H1 (cell line): Measurements from ENCODE around the gene RPS6KB2. TPM values are rescaled to one million over a fixed set of nuclear protein-coding genes. Genes with fewer than 3 reads are reported as not detected.

Source experiments
- CTCF ChIA-PET: fragments of 300-600 bp; sonication (Branson Sonifier 250); formaldehyde crosslinking; loops from one replicate; lab custom pipeline; 2021; ENCODE audit not compliant: partially characterized antibody; lab: Charles Lee
- POLR2A ChIA-PET: fragments of 300-600 bp; sonication (Branson Sonifier 250); formaldehyde crosslinking; loops from one replicate; lab custom pipeline; 2021; ENCODE audit warnings: inconsistent platforms; ENCODE audit not compliant: partially characterized antibody; lab: Charles Lee
- DNase-seq, 2 experiments: peaks; one replicate each; pipeline versions ENCODE4 v3.0.0 to v3.0.0-alpha.2; 2010 to 2022; ENCODE audit warnings: low spot score in 2 of 2, low read depth in 1 of 2, mixed read lengths in 1 of 2
- FAIRE-seq: peaks from 2 replicates; lab custom pipeline; 2011; peaks lifted over from hg19 to GRCh38; lab: Jason Lieb, UNC
- H2AFZ ChIP-seq: 2 replicates; pipeline ENCODE4 v1.8.1; 2012; ENCODE audit warnings: low read length, inconsistent platforms
- H2AK5ac ChIP-seq: 2 replicates; pipeline ENCODE4 v1.6.1; 2013; ENCODE audit warnings: low read depth, low read length
- H2BK120ac ChIP-seq: replicated peaks from 2 replicates; pipeline ENCODE3; 2013; ENCODE audit warnings: low read depth, low read length, inconsistent platforms
- H2BK12ac ChIP-seq: 2 replicates; pipeline ENCODE4 v1.6.1; 2013; ENCODE audit warnings: low read depth, low read length
- H2BK15ac ChIP-seq: 2 replicates; pipeline ENCODE4 v1.6.1; 2013; ENCODE audit warnings: low read length
- H2BK20ac ChIP-seq: 2 replicates; pipeline ENCODE4 v1.6.1; 2013; ENCODE audit warnings: low read length
- H2BK5ac ChIP-seq: 2 replicates; pipeline ENCODE4 v1.6.1; 2013; ENCODE audit warnings: low read depth, low read length
- H3K14ac ChIP-seq: 2 replicates; pipeline ENCODE4 v1.6.1; 2013; ENCODE audit warnings: inconsistent platforms; ENCODE audit not compliant: insufficient read length
- H3K18ac ChIP-seq: 2 replicates; pipeline ENCODE4 v1.6.1; 2013; ENCODE audit warnings: low read length; ENCODE audit errors: extremely low read depth
- H3K23ac ChIP-seq: 2 replicates; pipeline ENCODE4 v1.6.1; 2013; ENCODE audit warnings: inconsistent platforms; ENCODE audit not compliant: insufficient read length
- H3K23me2 ChIP-seq: 2 replicates; pipeline ENCODE4 v1.6.1; 2013; ENCODE audit warnings: low read depth, low read length
- H3K27ac ChIP-seq: 2 replicates; pipeline ENCODE4 v1.6.1; 2011; ENCODE audit warnings: low read depth, low read length, inconsistent platforms
- H3K27me3 ChIP-seq, 4 experiments: replicated peaks in 1 of 4; 1 replicate in 1 of 4; 2 replicates in 3 of 4; pipeline versions ENCODE4 v1.6.1 to v1.8.1; 2011 to 2013; ENCODE audit warnings: low read length in 3 of 4, mild to moderate bottlenecking in 3 of 4, inconsistent platforms in 2 of 4, mixed read lengths in 2 of 4, moderate library complexity in 1 of 4; ENCODE audit not compliant: control insufficient read depth in 3 of 4, insufficient read depth in 3 of 4; ENCODE audit errors: extremely low read depth in 1 of 4
- H3K36me3 ChIP-seq, 4 experiments: 2 replicates each; pipeline versions ENCODE4 v1.6.1 to v1.8.1; 2011 to 2013; ENCODE audit warnings: mild to moderate bottlenecking in 4 of 4, low read length in 3 of 4, moderate library complexity in 2 of 4, control low read depth in 1 of 4, inconsistent platforms in 1 of 4; ENCODE audit not compliant: insufficient read depth in 4 of 4, control insufficient read depth in 2 of 4
- H3K4ac ChIP-seq: replicated peaks from 2 replicates; pipeline ENCODE3; 2013; ENCODE audit warnings: low read length, low read depth, mixed read lengths, inconsistent platforms; ENCODE audit not compliant: insufficient read length
- H3K4me1 ChIP-seq, 4 experiments: replicated peaks in 1 of 4; 1 replicate in 1 of 4; 2 replicates in 3 of 4; pipeline versions ENCODE4 v1.6.1 to v1.8.1; 2011 to 2013; ENCODE audit warnings: low read length in 3 of 4, inconsistent platforms in 2 of 4, mixed read lengths in 1 of 4; ENCODE audit not compliant: insufficient read depth in 4 of 4, control insufficient read depth in 3 of 4
- H3K4me2 ChIP-seq, 2 experiments: 2 replicates each; pipeline versions ENCODE4 v1.6.1 to v1.8.1; 2011 to 2013; ENCODE audit warnings: low read depth in 2 of 2, low read length in 2 of 2, control low read depth in 1 of 2, inconsistent platforms in 1 of 2, mild to moderate bottlenecking in 1 of 2; ENCODE audit not compliant: insufficient read depth in 1 of 2
- H3K4me3 ChIP-seq, 4 experiments: fragments of 200-600, 300-600 bp in 1 of 4; sonication (generic), shearing (Covaris generic), sonication (Bioruptor Twin) in 1 of 4; 2 replicates each; pipeline versions ENCODE4 v1.5.1 to v1.8.1; 2011 to 2016; ENCODE audit warnings: low read length in 4 of 4, low read depth in 3 of 4, control low read depth in 2 of 4, inconsistent platforms in 2 of 4, mild to moderate bottlenecking in 2 of 4, mixed read lengths in 1 of 4, moderate library complexity in 1 of 4; ENCODE audit not compliant: insufficient read depth in 2 of 4; ENCODE audit errors: extremely low read depth in 1 of 4
- H3K56ac ChIP-seq: replicated peaks from 2 replicates; pipeline ENCODE3; 2013; ENCODE audit warnings: low read depth, mild to moderate bottlenecking, mixed read lengths, low read length, inconsistent platforms; ENCODE audit not compliant: insufficient read length
- H3K79me1 ChIP-seq: 2 replicates; pipeline ENCODE4 v1.6.1; 2013; ENCODE audit warnings: low read depth, low read length, control low read depth
- H3K79me2 ChIP-seq, 2 experiments: 2 replicates each; pipeline versions ENCODE4 v1.6.1 to v1.8.1; 2012 to 2013; ENCODE audit warnings: low read length in 2 of 2, mild to moderate bottlenecking in 2 of 2, inconsistent platforms in 1 of 2; ENCODE audit not compliant: insufficient read depth in 2 of 2, control insufficient read depth in 1 of 2
- H3K9ac ChIP-seq, 4 experiments: replicated peaks in 1 of 4; 1 replicate in 1 of 4; 2 replicates in 3 of 4; pipeline versions ENCODE4 v1.6.1 to v1.8.1; 2011 to 2013; ENCODE audit warnings: low read depth in 3 of 4, low read length in 3 of 4, control low read depth in 2 of 4, mild to moderate bottlenecking in 2 of 4, moderate library complexity in 2 of 4, inconsistent platforms in 1 of 4; ENCODE audit errors: extremely low read depth in 1 of 4
- H3K9me3 ChIP-seq, 2 experiments: 2 replicates each; pipeline versions ENCODE4 v1.6.1 to v1.8.1; 2012 to 2013; ENCODE audit warnings: mild to moderate bottlenecking in 2 of 2, moderate library complexity in 2 of 2, control low read depth in 1 of 2, inconsistent platforms in 1 of 2, low read depth in 1 of 2, low read length in 1 of 2, mixed read lengths in 1 of 2; ENCODE audit not compliant: insufficient read depth in 2 of 2
- H4K20me1 ChIP-seq, 2 experiments: replicated peaks in 1 of 2; 2 replicates each; pipeline versions ENCODE3 to v1.8.1; 2011 to 2013; ENCODE audit warnings: inconsistent platforms in 2 of 2, low read length in 2 of 2, mild to moderate bottlenecking in 1 of 2; ENCODE audit not compliant: insufficient read depth in 2 of 2, control insufficient read depth in 1 of 2
- H4K5ac ChIP-seq: 2 replicates; pipeline ENCODE4 v1.6.1; 2013; ENCODE audit warnings: low read length, low read depth, mixed read lengths, inconsistent platforms; ENCODE audit not compliant: insufficient read length
- H4K8ac ChIP-seq: 2 replicates; pipeline ENCODE4 v1.8.0; 2013; ENCODE audit warnings: mild to moderate bottlenecking, moderate library complexity, low read length, inconsistent platforms; ENCODE audit not compliant: insufficient read depth; ENCODE audit errors: extremely low read depth
- H4K91ac ChIP-seq: replicated peaks from 2 replicates; pipeline ENCODE3; 2013; ENCODE audit warnings: low read length, mixed read lengths, inconsistent platforms; ENCODE audit not compliant: insufficient read length
- CTCF ChIP-seq, 3 experiments: IDR thresholded peaks; 1 replicate in 2 of 3; 2 replicates in 1 of 3; pipeline versions ENCODE4 v1.5.1 to v1.6.1; 2011; ENCODE audit warnings: low read length in 3 of 3, mild to moderate bottlenecking in 3 of 3, inconsistent platforms in 2 of 3, low read depth in 1 of 3, moderate library complexity in 1 of 3; ENCODE audit not compliant: insufficient read depth in 1 of 3; ENCODE audit errors: control extremely low read depth in 1 of 3
- E2F6 ChIP-seq: IDR thresholded peaks from 2 replicates; pipeline ENCODE4 v1.6.1; 2012; ENCODE audit warnings: inconsistent platforms
- FOSL1 ChIP-seq: IDR thresholded peaks from 2 replicates; pipeline ENCODE4 v1.6.1; 2011; ENCODE audit warnings: mild to moderate bottlenecking, low read depth, low read length, moderate library complexity; ENCODE audit not compliant: insufficient read depth
- MAFK ChIP-seq: IDR thresholded peaks from 2 replicates; pipeline ENCODE4 v1.6.1; 2012; ENCODE audit warnings: low read depth, mild to moderate bottlenecking, improper control_type of control experiment, low read length
- NANOG ChIP-seq: IDR thresholded peaks from 2 replicates; pipeline ENCODE4 v1.6.1; 2011; ENCODE audit warnings: low read length, low read depth, mild to moderate bottlenecking, inconsistent platforms; ENCODE audit not compliant: insufficient read depth, poor library complexity, severe bottlenecking
- NRF1 ChIP-seq: IDR thresholded peaks from 2 replicates; pipeline ENCODE4 v1.6.1; 2011; ENCODE audit warnings: mild to moderate bottlenecking, low read depth, low read length, improper control_type of control experiment
- TAF7 ChIP-seq: optimal IDR thresholded peaks from 2 replicates; pipeline ENCODE3; 2011; ENCODE audit warnings: low read depth, mild to moderate bottlenecking, inconsistent platforms, low read length, moderate library complexity, borderline replicate concordance
- WGBS, 2 experiments: shearing (Covaris generic) in 1 of 2; methylation state at CpG; one replicate each; pipeline versions ENCODE4 v1.1.6 to v1.1.7; 2013 to 2015; ENCODE audit warnings: low lambda C conversion rate in 2 of 2, mixed read lengths in 2 of 2, inconsistent platforms in 1 of 2, low coverage in 1 of 2, missing lambda C conversion rate in 1 of 2; ENCODE audit not compliant: insufficient replicate concordance in 2 of 2, insufficient coverage in 1 of 2, insufficient read length in 1 of 2; ENCODE audit errors: extremely low coverage in 1 of 2, missing lambda C conversion rate in 1 of 2; 5-methylcytosine and 5-hydroxymethylcytosine counted together
- polyA plus RNA-seq, 7 experiments: library from polyadenylated mRNA; depleted of rRNA in 3 of 7; stranded (reverse) in 5 of 7; unstranded in 2 of 7; fragments of >200 nt in 5 of 7; fragments of 200-250 nt in 2 of 7; gene quantifications; 1 replicate in 5 of 7; 2 replicates in 1 of 7; 4 replicates in 1 of 7; pipeline versions ENCODE4 v1.2.1 to v1.2.3, GENCODE V29; 2011 to 2013; ENCODE audit warnings: missing spikeins in 2 of 7, mixed read lengths in 2 of 7
- total RNA-seq: library from RNA; stranded (reverse); fragmentation: NEBNext Ultra II Directional; extraction: Animal tissue kit (Norgen Biotek cat#: 25700); gene quantifications from 2 replicates; pipeline ENCODE4 v1.2.1, GENCODE V29; 2021

Gene RPS6KB2
- total and polyA plus RNA-seq, 2 of the 8 experiments (the other 6 are each of a cell fraction or from before 2014, with no cell fraction given) = 41.0 to 47.1 TPM

GRCh38 chr11:67450796-67451657 lies 22.7 kb downstream of the RPS6KB2 start:
- Histone ChIP-seq H2BK120ac (no peak overlapping the region), H3K36me3 (no peaks in the 10 kb centered on the region), H4K5ac (no peak overlapping the region), H3K14ac (no peak overlapping the region), H3K79me1 (no peaks in the 10 kb centered on the region), H3K4me2 (no peak overlapping the region), H3K27ac (no peak overlapping the region), H3K4me3 (no peak overlapping the region), H3K4ac (no peak overlapping the region), H3K9ac (no peak overlapping the region), H2AK5ac (no peak overlapping the region), H4K8ac (peak overlapping the region; percentile 36; the same call in 1 of the 2 replicates), H2BK12ac (no peak overlapping the region), H2BK20ac (no peak overlapping the region), H2BK5ac (no peak overlapping the region), H2BK15ac (0 out of 2 replicates have a peak overlapping the region, but pooled peaks have one; percentile 46), H4K91ac (no peak overlapping the region), H3K79me2 (no peaks in the 10 kb centered on the region), H3K18ac (peak overlapping the region; percentile 19; the same call in 1 of the 2 replicates), H3K56ac (no peak overlapping the region), H3K23me2 (no peaks in the 10 kb centered on the region), H3K23ac (no peak overlapping the region), H3K9me3 (no peaks in the 10 kb centered on the region), H4K20me1 (no peaks in the 10 kb centered on the region), H3K4me1 (no peaks in the 10 kb centered on the region), H3K27me3 (no peaks in the 10 kb centered on the region), H2AFZ (no peak overlapping the region)
- DNase-seq (no peak), FAIRE-seq (no peak)
- 92% methylated on average over 22 of the region's 25 CpGs; no CpG with 5 or more reads in 1 of the 2 experiments for WGBS, 2 experiments
- ChIA-PET CTCF (interaction anchor here (1.0 to 2.1 kb wide), 6 partner anchors 9 to 49 kb away, joined by 3 to 8 read pairs (median 4); partner anchors contain the start of gene PPP1CA), POLR2A (interaction anchor here (1.2 to 2.2 kb wide), 8 partner anchors 8 to 23 kb away, joined by 3 to 15 read pairs (median 7); partner anchors contain the start of genes CORO1B, PTPRCAP and RPS6KB2)
- TF ChIP-seq NRF1 (no peak), NANOG (no peak), TAF7 (no peak), MAFK (no peak), CTCF (IDR thresholded peaks at IDR 0.05; ENCODE audit: control extremely low read depth in 1 of 3, insufficient read depth in 1 of 3, low read depth in 1 of 3, low read length in 3 of 3) (no peak), FOSL1 (no peak), E2F6 (no peak)
